IMR-90 (cell line): ENCODE data around the gene HSPA6. TPM values are rescaled to one million over a fixed set of nuclear protein-coding genes. Genes with fewer than 3 reads are reported as not detected.

Experiments used
- ATAC-seq: fragments of 200-7000 bp; cut with Tn5 transposase; 2 replicates; pipeline ENCODE4 v1.9.1; 2020; ENCODE audit warnings: low read depth, mild to moderate bottlenecking, moderate library complexity
- BruUV-seq: library from RNA; stranded (reverse); fragments of 400-500 nt; replicated peaks from 2 replicates; lab custom pipeline; 2021; lab: Mats Ljungman, UMichigan
- CTCF ChIA-PET: fragments of 300-600 bp; formaldehyde crosslinking; extraction: SDS; loops from one replicate; lab custom pipeline; 2021; ENCODE audit warnings: antibody characterized with exemption; lab: Yijun Ruan, JAX
- POLR2A ChIA-PET: fragments of 300-600 bp; sonication (Branson Sonifier 250); formaldehyde crosslinking; loops from one replicate; lab custom pipeline; 2022; ENCODE audit warnings: antibody characterized with exemption; ENCODE audit not compliant: unreplicated experiment; lab: Charles Lee
- DNase-seq: peaks from one replicate; pipeline ENCODE4 v3.0.0; 2013
- H2AFZ ChIP-seq: replicated peaks from 2 replicates; pipeline ENCODE3; 2013; ENCODE audit warnings: low read length, mild to moderate bottlenecking; ENCODE audit not compliant: poor library complexity
- H2AK5ac ChIP-seq: 2 replicates; pipeline ENCODE4 v1.6.1; 2013; ENCODE audit warnings: low read depth, low read length, inconsistent platforms
- H2AK9ac ChIP-seq: replicated peaks from 2 replicates; pipeline ENCODE3; 2013; ENCODE audit warnings: mild to moderate bottlenecking, low read depth, low read length, moderate library complexity; ENCODE audit not compliant: poor library complexity
- H2BK120ac ChIP-seq: 2 replicates; pipeline ENCODE4 v1.6.1; 2013; ENCODE audit warnings: low read depth, low read length, inconsistent platforms
- H2BK15ac ChIP-seq: 3 replicates; pipeline ENCODE4 v1.6.1; 2013; ENCODE audit warnings: low read depth, low read length, inconsistent platforms
- H2BK20ac ChIP-seq: 2 replicates; pipeline ENCODE4 v1.6.1; 2013; ENCODE audit warnings: low read depth, mild to moderate bottlenecking, inconsistent platforms, low read length, moderate library complexity
- H2BK5ac ChIP-seq: 2 replicates; pipeline ENCODE4 v1.6.1; 2013; ENCODE audit warnings: mild to moderate bottlenecking, low read depth, low read length, inconsistent platforms; ENCODE audit not compliant: poor library complexity, severe bottlenecking
- H3K14ac ChIP-seq: replicated peaks from 2 replicates; pipeline ENCODE4 v1.6.1; 2013; ENCODE audit warnings: low read depth, low read length, inconsistent platforms
- H3K18ac ChIP-seq: 2 replicates; pipeline ENCODE4 v1.6.1; 2013; ENCODE audit warnings: low read depth, low read length, control low read depth
- H3K23ac ChIP-seq: 2 replicates; pipeline ENCODE4 v1.6.1; 2013; ENCODE audit warnings: low read depth, low read length, inconsistent platforms
- H3K27ac ChIP-seq: 2 replicates; pipeline ENCODE4 v1.5.1; 2013; ENCODE audit warnings: mild to moderate bottlenecking, control low read depth, low read length; ENCODE audit not compliant: insufficient read depth
- H3K27me3 ChIP-seq: 2 replicates; pipeline ENCODE4 v1.6.1; 2013; ENCODE audit warnings: low read length; ENCODE audit not compliant: control insufficient read depth, insufficient read depth
- H3K36me3 ChIP-seq: 2 replicates; pipeline ENCODE4 v1.6.1; 2013; ENCODE audit warnings: low read length, mixed read lengths; ENCODE audit not compliant: control insufficient read depth, insufficient read depth
- H3K4ac ChIP-seq: 2 replicates; pipeline ENCODE4 v1.6.1; 2013; ENCODE audit warnings: low read depth, low read length, inconsistent platforms
- H3K4me1 ChIP-seq: 2 replicates; pipeline ENCODE4 v1.6.1; 2013; ENCODE audit warnings: low read length, mixed read lengths; ENCODE audit not compliant: control insufficient read depth, insufficient read depth
- H3K4me2 ChIP-seq: 2 replicates; pipeline ENCODE4 v1.6.1; 2013; ENCODE audit warnings: low read depth, mild to moderate bottlenecking, control low read depth, low read length, moderate library complexity
- H3K4me3 ChIP-seq: 2 replicates; pipeline ENCODE4 v1.5.1; 2013; ENCODE audit warnings: low read depth, mild to moderate bottlenecking, control low read depth, low read length, moderate library complexity; ENCODE audit not compliant: insufficient read depth
- H3K56ac ChIP-seq: 2 replicates; pipeline ENCODE4 v1.6.1; 2013; ENCODE audit warnings: low read length, inconsistent platforms; ENCODE audit not compliant: insufficient read depth; ENCODE audit errors: extremely low read depth
- H3K79me1 ChIP-seq, 2 experiments: 2 replicates each; pipeline ENCODE4 v1.6.1; 2013; ENCODE audit warnings: low read length in 2 of 2, inconsistent platforms in 1 of 2, low read depth in 1 of 2
- H3K9ac ChIP-seq: 2 replicates; pipeline ENCODE4 v1.6.1; 2013; ENCODE audit warnings: low read depth, low read length, control low read depth
- H3K9me1 ChIP-seq: 2 replicates; pipeline ENCODE4 v1.6.1; 2013; ENCODE audit warnings: low read length, inconsistent platforms; ENCODE audit not compliant: insufficient read depth
- H3K9me3 ChIP-seq: 2 replicates; pipeline ENCODE4 v1.6.1; 2013; ENCODE audit warnings: low read length; ENCODE audit not compliant: control insufficient read depth, insufficient read depth
- H4K20me1 ChIP-seq: 2 replicates; pipeline ENCODE4 v1.6.1; 2013; ENCODE audit warnings: low read length, inconsistent platforms; ENCODE audit not compliant: insufficient read depth
- H4K5ac ChIP-seq: 2 replicates; pipeline ENCODE4 v1.6.1; 2013; ENCODE audit warnings: mild to moderate bottlenecking, low read depth, low read length, control low read depth
- H4K8ac ChIP-seq, 2 experiments: 2 replicates each; pipeline ENCODE4 v1.6.1; 2013; ENCODE audit warnings: low read depth in 2 of 2, low read length in 2 of 2, control low read depth in 1 of 2, inconsistent platforms in 1 of 2
- H4K91ac ChIP-seq: 2 replicates; pipeline ENCODE4 v1.6.1; 2013; ENCODE audit warnings: low read depth, low read length, inconsistent platforms; ENCODE audit not compliant: insufficient read depth
- BHLHE40 ChIP-seq: fragments of 150-350 bp; IDR thresholded peaks from 2 replicates; pipeline ENCODE4 v1.6.1; 2016; ENCODE audit warnings: mild to moderate bottlenecking, low read depth, low read length
- RAD21 ChIP-seq: IDR thresholded peaks from 2 replicates; pipeline ENCODE4 v1.6.1; 2012; ENCODE audit warnings: low read length, improper control_type of control experiment
- SMC3 ChIP-seq: fragments of 150-350 bp; IDR thresholded peaks from 2 replicates; pipeline ENCODE4 v1.6.1; 2016; ENCODE audit warnings: low read depth, mild to moderate bottlenecking, antibody characterized with exemption, low read length, moderate library complexity
- WGBS, 2 experiments: methylation state at CpG; one replicate each; pipeline versions ENCODE4 v1.1.5 to v1.1.7; 2013; ENCODE audit warnings: missing lambda C conversion rate in 2 of 2; ENCODE audit not compliant: insufficient read length in 1 of 2; ENCODE audit errors: extremely low coverage in 2 of 2; 5-methylcytosine and 5-hydroxymethylcytosine counted together
- dilution Hi-C: fragments of 300-500 bp; cut with HindIII; formaldehyde crosslinking; loops from one replicate; pipeline ENCODE4 v1.14.3; 2018; ENCODE audit warnings: low sequenced_read_pairs; ENCODE audit not compliant: unreplicated experiment
- in situ Hi-C: fragments of 300-500 bp; cut with MboI; formaldehyde crosslinking; loops from 3 replicates; pipeline ENCODE4 v1.14.3; 2019; ENCODE audit warnings: low sequenced_read_pairs, inconsistent platforms, mixed read lengths
- intact Hi-C: fragments of 100-400 bp; cut with micrococcal nuclease; formaldehyde crosslinking; loops from 2 replicates; pipeline ENCODE4 v1.10.0; 2022
- polyA plus RNA-seq, 3 experiments: library from polyadenylated mRNA; depleted of rRNA; stranded (reverse); fragments of >200 nt; gene quantifications; 2 replicates each; pipeline ENCODE4 v1.2.3, GENCODE V29; 2012; ENCODE audit warnings: low replicate concordance in 1 of 3
- total RNA-seq: library from RNA; depleted of rRNA; stranded (reverse); fragments of >200 nt; gene quantifications from 2 replicates; pipeline ENCODE4 v1.2.3, GENCODE V29; 2012
- TF ChIP-seq, protein P1 (sequence below): conservative IDR thresholded peaks from 2 replicates; pipeline ENCODE4 v1.5.1; 2012; ENCODE audit warnings: mild to moderate bottlenecking, low read depth, low read length, improper control_type of control experiment
- TF ChIP-seq, protein P2 (sequence below): fragments of 150-350 bp; IDR thresholded peaks from 2 replicates; pipeline ENCODE4 v1.6.1; 2016; ENCODE audit warnings: low read depth, mild to moderate bottlenecking, low read length, moderate library complexity, borderline replicate concordance

Gene HSPA6
- total and polyA plus RNA-seq, 2 of the 4 experiments (the other 2 are of a cell fraction), result 0.54 to 0.67 TPM

DNA sequence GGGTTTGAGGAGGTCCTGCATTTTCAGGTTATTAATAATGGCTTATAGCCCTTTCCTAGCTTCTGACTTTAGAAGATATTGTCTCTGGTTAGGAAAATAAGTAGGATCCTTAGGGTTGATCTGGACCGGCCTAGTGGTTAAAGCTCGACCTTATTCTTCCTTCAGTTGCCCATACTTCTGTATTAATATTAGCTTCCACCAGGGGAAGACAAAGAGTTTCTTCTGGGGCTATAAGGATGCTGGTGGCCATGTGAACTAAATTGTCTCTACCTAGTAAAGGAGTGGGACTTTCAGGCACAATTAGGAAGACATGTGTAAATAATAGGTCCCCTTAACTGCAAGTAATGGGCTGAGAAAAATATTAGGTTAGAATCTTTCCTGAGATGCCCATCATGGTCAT, 39.7 kb upstream of the HSPA6 start:
- in situ Hi-C loops, result loop anchor here (10.0 kb wide), 1 partner anchor 260 kb away; the partner anchor contains the start of gene DUSP12
- H3K18ac ChIP-seq, result no peak overlapping the region
- no peak overlapping the region for H3K4me3 ChIP-seq
- DNase-seq (no peak), ATAC-seq (no peak)
- no peaks in the 10 kb centered on the region for H3K36me3 ChIP-seq
- H3K27ac ChIP-seq, result no peak overlapping the region
- ChIA-PET POLR2A (no interaction called here), CTCF (interaction anchor here (1.4 kb wide), 1 partner anchor 257 kb away, joined by 5 read pairs; no protein-coding TSS in a partner anchor)
- WGBS, 2 experiments, result no CpG with 5 or more reads among the region's 2 CpGs
- no peaks in the 10 kb centered on the region for H3K9me1 ChIP-seq
- no peak overlapping the region for H3K9ac ChIP-seq
- TF ChIP-seq SMC3 (peak; percentile 39; the same call in 1 of the 2 replicates), RAD21 (peak; percentile 45), BHLHE40 (no peak)
- TF ChIP-seq, protein P1, sequence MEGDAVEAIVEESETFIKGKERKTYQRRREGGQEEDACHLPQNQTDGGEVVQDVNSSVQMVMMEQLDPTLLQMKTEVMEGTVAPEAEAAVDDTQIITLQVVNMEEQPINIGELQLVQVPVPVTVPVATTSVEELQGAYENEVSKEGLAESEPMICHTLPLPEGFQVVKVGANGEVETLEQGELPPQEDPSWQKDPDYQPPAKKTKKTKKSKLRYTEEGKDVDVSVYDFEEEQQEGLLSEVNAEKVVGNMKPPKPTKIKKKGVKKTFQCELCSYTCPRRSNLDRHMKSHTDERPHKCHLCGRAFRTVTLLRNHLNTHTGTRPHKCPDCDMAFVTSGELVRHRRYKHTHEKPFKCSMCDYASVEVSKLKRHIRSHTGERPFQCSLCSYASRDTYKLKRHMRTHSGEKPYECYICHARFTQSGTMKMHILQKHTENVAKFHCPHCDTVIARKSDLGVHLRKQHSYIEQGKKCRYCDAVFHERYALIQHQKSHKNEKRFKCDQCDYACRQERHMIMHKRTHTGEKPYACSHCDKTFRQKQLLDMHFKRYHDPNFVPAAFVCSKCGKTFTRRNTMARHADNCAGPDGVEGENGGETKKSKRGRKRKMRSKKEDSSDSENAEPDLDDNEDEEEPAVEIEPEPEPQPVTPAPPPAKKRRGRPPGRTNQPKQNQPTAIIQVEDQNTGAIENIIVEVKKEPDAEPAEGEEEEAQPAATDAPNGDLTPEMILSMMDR, result peak; percentile 45
- TF ChIP-seq, protein P2, sequence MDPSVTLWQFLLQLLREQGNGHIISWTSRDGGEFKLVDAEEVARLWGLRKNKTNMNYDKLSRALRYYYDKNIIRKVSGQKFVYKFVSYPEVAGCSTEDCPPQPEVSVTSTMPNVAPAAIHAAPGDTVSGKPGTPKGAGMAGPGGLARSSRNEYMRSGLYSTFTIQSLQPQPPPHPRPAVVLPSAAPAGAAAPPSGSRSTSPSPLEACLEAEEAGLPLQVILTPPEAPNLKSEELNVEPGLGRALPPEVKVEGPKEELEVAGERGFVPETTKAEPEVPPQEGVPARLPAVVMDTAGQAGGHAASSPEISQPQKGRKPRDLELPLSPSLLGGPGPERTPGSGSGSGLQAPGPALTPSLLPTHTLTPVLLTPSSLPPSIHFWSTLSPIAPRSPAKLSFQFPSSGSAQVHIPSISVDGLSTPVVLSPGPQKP, result no peak
- no peaks in the 10 kb centered on the region for H3K79me1 ChIP-seq
- no peaks in the 10 kb centered on the region for H3K9me3 ChIP-seq
- no peak overlapping the region for H4K5ac ChIP-seq
- intact Hi-C loops, result no loop called here
- H3K4ac ChIP-seq, result no peak overlapping the region
- no peaks in the 10 kb centered on the region for H4K20me1 ChIP-seq
- dilution Hi-C loops, result no loop called here
- H2AK5ac ChIP-seq, result no peak overlapping the region
- no peak overlapping the region for H4K91ac ChIP-seq
- H3K14ac ChIP-seq, result no peak overlapping the region
- H2AFZ ChIP-seq, result no peak overlapping the region
- H2BK120ac ChIP-seq, result no peak overlapping the region
- peaks cover 18% of the 10 kb centered on the region for H3K27me3 ChIP-seq
- H4K8ac ChIP-seq, result no peak overlapping the region
- H3K23ac ChIP-seq, result no peak overlapping the region
- H3K4me1 ChIP-seq, result peaks cover 2% of the 10 kb centered on the region; the same call in 1 of the 2 replicates
- no peak overlapping the region for H2BK5ac ChIP-seq
- no peak overlapping the region for H2BK15ac ChIP-seq
- H3K56ac ChIP-seq, result no peak overlapping the region
- no peak overlapping the region for H3K4me2 ChIP-seq
- H2AK9ac ChIP-seq, result no peak overlapping the region
- no peak overlapping the region for H2BK20ac ChIP-seq
- no TSS peak for BruUV-seq
